ENCODE results near the gene MRPS25. TPM values are rescaled to one million over a fixed set of nuclear protein-coding genes. Genes with fewer than 3 reads are reported as not detected.

Gene MRPS25
- total RNA-seq, 4 donors from 2014 or later: 22.3 to 46.8 (median 29.2) TPM

DNA sequence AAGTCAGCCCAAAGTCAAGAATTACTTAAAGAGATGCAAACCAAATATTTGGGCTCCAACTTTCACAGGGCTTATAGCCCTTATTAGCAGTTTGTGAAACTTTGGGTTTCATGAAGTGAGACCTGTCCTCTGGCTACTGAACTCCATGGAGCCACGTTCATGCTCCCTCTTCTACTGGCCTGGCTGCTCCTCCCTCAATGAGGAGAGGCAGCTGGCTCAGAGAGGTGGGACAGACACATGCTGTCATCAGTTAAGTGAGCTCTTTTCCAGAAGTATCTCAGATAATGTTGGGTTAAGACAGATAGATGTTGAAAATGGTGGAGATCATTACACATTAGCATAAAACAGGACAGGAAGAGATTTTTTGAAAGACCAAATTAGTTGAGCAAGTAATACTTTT lies 19.4 kb downstream of the MRPS25 start:
- H3K9me3 ChIP-seq: no peaks in the 10 kb centered on the region
- TF ChIP-seq EP300 (IDR thresholded peaks at IDR 0.05) (no peak), POLR2A (IDR thresholded peaks at IDR 0.05) (no peak)
- no peak for DNase-seq (ENCODE audit: low spot score in 2 of 2)
- WGBS: 74% methylated on average over 1 of the region's 1 CpG
- H3K4me1 ChIP-seq: peaks cover 5% of the 10 kb centered on the region
- H3K36me3 ChIP-seq: peaks cover 96% of the 10 kb centered on the region
- H3K4me3 ChIP-seq: no peak overlapping the region
- no peaks in the 10 kb centered on the region for H3K27me3 ChIP-seq
- H3K27ac ChIP-seq: no peak overlapping the region

DNA sequence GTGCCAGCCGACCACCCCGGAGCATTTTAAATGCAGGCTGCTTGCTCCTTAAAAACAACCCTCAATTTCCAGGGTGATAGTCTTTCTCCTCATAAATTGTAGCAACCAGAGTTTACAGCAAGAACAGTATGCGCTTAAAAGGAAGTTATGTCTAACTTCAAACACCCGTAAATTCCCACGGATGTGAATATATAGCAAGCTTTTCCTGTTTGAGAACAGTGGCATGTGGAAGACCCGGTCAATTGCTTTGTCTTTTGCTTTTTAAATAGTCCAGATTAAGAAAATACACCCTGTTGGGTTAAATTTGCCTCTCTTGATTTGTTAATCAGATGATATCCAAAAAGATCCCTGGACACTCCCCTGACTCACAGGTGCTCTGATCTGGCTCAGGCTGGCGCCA lies 20.8 kb downstream of the MRPS25 start:
- Histone ChIP-seq H3K27ac (no peak overlapping the region), H3K36me3 (peaks cover 96% of the 10 kb centered on the region), H3K27me3 (no peaks in the 10 kb centered on the region), H3K4me3 (no peak overlapping the region), H3K4me1 (peaks cover 5% of the 10 kb centered on the region), H3K9me3 (no peaks in the 10 kb centered on the region)
- TF ChIP-seq EP300 (IDR thresholded peaks at IDR 0.05) (no peak), POLR2A (IDR thresholded peaks at IDR 0.05) (no peak), POLR2AphosphoS5 (IDR thresholded peaks at IDR 0.05) (no peak)
- TF ChIP-seq, protein P1, sequence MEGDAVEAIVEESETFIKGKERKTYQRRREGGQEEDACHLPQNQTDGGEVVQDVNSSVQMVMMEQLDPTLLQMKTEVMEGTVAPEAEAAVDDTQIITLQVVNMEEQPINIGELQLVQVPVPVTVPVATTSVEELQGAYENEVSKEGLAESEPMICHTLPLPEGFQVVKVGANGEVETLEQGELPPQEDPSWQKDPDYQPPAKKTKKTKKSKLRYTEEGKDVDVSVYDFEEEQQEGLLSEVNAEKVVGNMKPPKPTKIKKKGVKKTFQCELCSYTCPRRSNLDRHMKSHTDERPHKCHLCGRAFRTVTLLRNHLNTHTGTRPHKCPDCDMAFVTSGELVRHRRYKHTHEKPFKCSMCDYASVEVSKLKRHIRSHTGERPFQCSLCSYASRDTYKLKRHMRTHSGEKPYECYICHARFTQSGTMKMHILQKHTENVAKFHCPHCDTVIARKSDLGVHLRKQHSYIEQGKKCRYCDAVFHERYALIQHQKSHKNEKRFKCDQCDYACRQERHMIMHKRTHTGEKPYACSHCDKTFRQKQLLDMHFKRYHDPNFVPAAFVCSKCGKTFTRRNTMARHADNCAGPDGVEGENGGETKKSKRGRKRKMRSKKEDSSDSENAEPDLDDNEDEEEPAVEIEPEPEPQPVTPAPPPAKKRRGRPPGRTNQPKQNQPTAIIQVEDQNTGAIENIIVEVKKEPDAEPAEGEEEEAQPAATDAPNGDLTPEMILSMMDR (IDR thresholded peaks at IDR 0.05): no peak
- DNase-seq (ENCODE audit: low spot score in 2 of 2): no peak
- WGBS: 68% methylated on average over 7 of the region's 7 CpGs

DNA sequence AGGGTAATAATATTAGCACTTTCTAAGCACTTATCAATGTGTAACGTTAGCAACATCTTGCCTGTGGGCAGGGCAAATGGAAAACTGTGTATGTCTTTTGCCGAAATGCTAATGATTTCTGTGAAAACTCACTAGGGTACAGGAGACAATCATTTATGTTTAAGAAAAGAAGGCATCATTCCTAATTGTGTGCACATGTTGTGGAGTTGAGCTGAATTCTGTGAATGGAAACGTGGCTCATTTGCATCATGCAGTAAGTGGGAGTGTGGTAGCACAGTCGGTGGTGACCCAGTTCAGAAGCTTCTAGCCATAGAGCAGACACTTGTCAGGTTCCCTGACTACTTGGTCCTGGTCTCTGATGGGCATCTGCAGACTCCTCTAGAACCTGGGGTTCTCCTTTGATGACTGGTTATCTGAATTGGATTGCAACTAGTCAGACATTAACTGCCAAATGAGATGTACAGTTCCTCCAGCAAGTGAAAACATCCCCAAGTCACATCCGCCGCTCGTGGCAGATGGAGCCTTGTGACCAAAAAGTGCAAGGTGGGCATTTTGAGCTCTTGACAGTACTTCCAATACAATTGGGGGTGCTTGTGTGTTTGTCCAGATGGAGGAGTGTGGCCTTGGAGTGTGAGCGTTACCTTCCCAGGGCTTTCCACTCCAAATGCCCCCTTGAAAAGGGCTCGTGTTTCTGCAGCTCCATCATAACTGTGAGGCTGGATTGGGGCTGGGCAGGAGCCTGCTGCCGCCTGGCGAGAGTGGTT lies 21.5 kb downstream of the MRPS25 start:
- peaks cover 5% of the 10 kb centered on the region for H3K4me1 ChIP-seq
- no peak for DNase-seq (ENCODE audit: low spot score in 2 of 2)
- no peak overlapping the region for H3K27ac ChIP-seq
- H3K9me3 ChIP-seq: no peaks in the 10 kb centered on the region
- TF ChIP-seq, protein P1 (IDR thresholded peaks at IDR 0.05): no peak
- TF ChIP-seq POLR2AphosphoS5 (IDR thresholded peaks at IDR 0.05) (no peak), POLR2A (IDR thresholded peaks at IDR 0.05) (no peak), EP300 (IDR thresholded peaks at IDR 0.05) (no peak)
- H3K4me3 ChIP-seq: no peak overlapping the region
- H3K27me3 ChIP-seq: no peaks in the 10 kb centered on the region
- peaks cover 96% of the 10 kb centered on the region for H3K36me3 ChIP-seq
- WGBS: 79% methylated on average over 10 of the region's 11 CpGs

DNA sequence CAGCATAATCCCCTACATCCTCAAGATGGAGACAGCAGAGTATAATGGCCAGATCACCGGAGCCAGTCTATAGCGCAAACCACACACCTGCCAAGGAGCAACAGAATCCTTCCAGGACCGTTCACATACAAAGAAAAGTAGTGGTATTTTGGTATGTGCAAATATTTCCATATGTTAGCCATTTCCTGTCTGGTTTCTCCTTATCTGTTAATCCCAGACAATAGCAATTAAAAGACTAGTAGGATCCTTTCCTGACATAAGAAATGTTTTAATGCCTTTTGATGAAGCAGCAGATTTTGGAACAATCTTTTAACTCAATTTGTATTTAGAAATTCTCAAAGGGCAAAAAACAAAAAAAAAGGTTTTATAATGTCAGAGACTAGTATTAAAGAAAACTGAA lies 22.2 kb downstream of the MRPS25 start:
- Histone ChIP-seq H3K9me3 (no peaks in the 10 kb centered on the region), H3K4me3 (no peak overlapping the region), H3K27me3 (no peaks in the 10 kb centered on the region), H3K27ac (no peak overlapping the region), H3K4me1 (peaks cover 5% of the 10 kb centered on the region), H3K36me3 (peaks cover 96% of the 10 kb centered on the region)
- TF ChIP-seq EP300 (IDR thresholded peaks at IDR 0.05): no peak
- TF ChIP-seq POLR2A (IDR thresholded peaks at IDR 0.05): no peak
- TF ChIP-seq, protein P1 (IDR thresholded peaks at IDR 0.05): no peak
- TF ChIP-seq POLR2AphosphoS5 (IDR thresholded peaks at IDR 0.05): no peak
- DNase-seq (ENCODE audit: low spot score in 2 of 2): no peak
- 80% methylated on average over 3 of the region's 3 CpGs for WGBS

DNA sequence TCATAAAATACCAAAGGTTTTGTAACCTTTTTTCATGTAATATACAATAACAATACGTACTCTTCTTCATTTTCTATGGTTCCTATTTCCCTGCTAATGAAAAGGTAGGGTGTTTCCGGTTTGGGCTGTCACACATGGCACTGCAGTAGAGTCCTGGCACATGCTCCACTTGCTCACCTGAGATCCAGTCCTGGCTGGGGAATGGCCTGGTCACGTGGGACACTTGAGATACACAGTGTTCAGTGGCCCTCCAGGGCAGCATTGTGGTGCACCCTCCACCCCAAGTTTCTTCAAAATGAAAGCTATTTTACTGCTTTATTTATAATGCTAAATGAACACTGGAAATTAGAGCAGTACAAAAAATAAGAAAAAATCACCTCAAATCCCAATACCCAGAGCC lies 23.2 kb downstream of the MRPS25 start:
- H3K4me3 ChIP-seq: no peak overlapping the region
- H3K27me3 ChIP-seq: no peaks in the 10 kb centered on the region
- H3K4me1 ChIP-seq: peaks cover 5% of the 10 kb centered on the region
- DNase-seq (ENCODE audit: low spot score in 2 of 2): no peak
- TF ChIP-seq, protein P1 (IDR thresholded peaks at IDR 0.05): no peak
- TF ChIP-seq POLR2AphosphoS5 (IDR thresholded peaks at IDR 0.05) (no peak), POLR2A (IDR thresholded peaks at IDR 0.05) (no peak), EP300 (IDR thresholded peaks at IDR 0.05) (no peak)
- 70% methylated on average over 3 of the region's 3 CpGs for WGBS
- H3K36me3 ChIP-seq: peaks cover 95% of the 10 kb centered on the region
- H3K27ac ChIP-seq: no peak overlapping the region
- no peaks in the 10 kb centered on the region for H3K9me3 ChIP-seq

Data from suprapubic skin (tissue), 4 donors.